Stimulated activated CD8-positive, alpha-beta memory T cell treated with anti-CD3 and anti-CD28 coated beads, Interleukin-15, amount 100 ng/mL, for 4 hours (primary cell): ENCODE results near the gene HOXB7.

Experiments
- DNase-seq, 2 donors: peaks; one replicate each; pipeline ENCODE4 v3.0.0-alpha.2; 2020; ENCODE audit warnings: low read depth in 2 of 2

HOXB7 gene

GRCh38 chr17:48565925-48566710 lies 44.7 kb downstream of the HOXB7 start:
- DNase-seq = no peak

GRCh38 chr17:48565022-48565554 lies 45.7 kb downstream of the HOXB7 start:
- DNase-seq = no peak

- no peak for DNase-seq
Observed at GRCh38 chr17:48564188-48565021, 46.4 kb downstream of the HOXB7 start.

GRCh38 chr17:48563867-48564187 lies 47.0 kb downstream of the HOXB7 start:
- no peak for DNase-seq

GRCh38 chr17:48563385-48563838 lies 47.4 kb downstream of the HOXB7 start:
- DNase-seq = no peak

- no peak for DNase-seq
Observed at GRCh38 chr17:48562934-48563333, 47.9 kb downstream of the HOXB7 start.

- DNase-seq = no peak
Observed at GRCh38 chr17:48561884-48562810, 48.7 kb downstream of the HOXB7 start.

GRCh38 chr17:48559840-48560817 lies 50.7 kb downstream of the HOXB7 start:
- no peak for DNase-seq

GRCh38 chr17:48559122-48559839 lies 51.5 kb downstream of the HOXB7 start:
- DNase-seq = no peak

GRCh38 chr17:48558831-48559121 lies 52.0 kb downstream of the HOXB7 start:
- DNase-seq = no peak

GRCh38 chr17:48558057-48558830 lies 52.6 kb downstream of the HOXB7 start:
- no peak for DNase-seq
